NCI-H2171 (cell line): Measurements from ENCODE around the gene ESPL1.

Experiments
- DNase-seq: peaks from one replicate; lab custom pipeline; 2025; lab: John Stamatoyannopoulos, UW

Gene ESPL1

DNA sequence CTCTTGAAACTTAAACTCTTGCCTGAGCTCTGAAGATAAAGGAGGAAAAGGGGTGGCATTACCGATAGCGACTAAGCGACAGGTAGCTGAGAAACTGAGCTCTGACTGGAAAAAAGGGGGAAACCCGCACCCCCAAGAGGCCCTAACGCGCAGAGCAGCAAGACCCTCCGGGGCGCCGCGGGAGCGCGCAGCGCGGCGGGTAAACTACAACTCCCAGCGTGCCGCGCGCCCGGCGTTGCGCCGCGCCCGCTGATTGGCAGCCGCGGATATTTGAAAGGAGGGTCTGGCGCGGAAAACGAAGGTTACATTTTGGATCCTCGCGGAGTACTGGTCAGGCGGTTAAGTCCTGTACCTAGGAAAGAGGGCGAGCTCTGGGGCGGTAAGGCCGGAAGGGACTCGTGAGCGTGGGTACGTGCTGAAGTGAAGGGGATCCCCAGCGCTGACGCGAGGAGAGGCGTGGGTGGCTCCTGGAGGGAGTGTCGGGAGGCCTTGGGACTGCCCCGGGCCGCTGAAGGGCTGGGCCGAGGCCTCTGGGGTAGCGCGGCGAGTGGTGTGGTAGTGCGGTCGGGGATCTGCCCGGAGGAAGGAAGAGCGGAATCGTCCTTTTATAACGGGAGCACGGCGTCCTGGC is at the start of gene ESPL1:
ESPL1 (plus strand) TSS at position 301 of the 631 bp plus-strand sequence. CDS start 468 bp downstream, outside the sequence.
- DNase-seq: peak; percentile 83

- no peak for DNase-seq
These were observed 49.4 kb upstream of the ESPL1 start for GRCh38 chr12:53218551-53219291.

- DNase-seq: no peak
These were observed 48.7 kb upstream of the ESPL1 start for GRCh38 chr12:53219292-53219955.

- DNase-seq: peak; percentile 25
These were observed 48.0 kb upstream of the ESPL1 start for GRCh38 chr12:53219956-53220693.

DNA sequence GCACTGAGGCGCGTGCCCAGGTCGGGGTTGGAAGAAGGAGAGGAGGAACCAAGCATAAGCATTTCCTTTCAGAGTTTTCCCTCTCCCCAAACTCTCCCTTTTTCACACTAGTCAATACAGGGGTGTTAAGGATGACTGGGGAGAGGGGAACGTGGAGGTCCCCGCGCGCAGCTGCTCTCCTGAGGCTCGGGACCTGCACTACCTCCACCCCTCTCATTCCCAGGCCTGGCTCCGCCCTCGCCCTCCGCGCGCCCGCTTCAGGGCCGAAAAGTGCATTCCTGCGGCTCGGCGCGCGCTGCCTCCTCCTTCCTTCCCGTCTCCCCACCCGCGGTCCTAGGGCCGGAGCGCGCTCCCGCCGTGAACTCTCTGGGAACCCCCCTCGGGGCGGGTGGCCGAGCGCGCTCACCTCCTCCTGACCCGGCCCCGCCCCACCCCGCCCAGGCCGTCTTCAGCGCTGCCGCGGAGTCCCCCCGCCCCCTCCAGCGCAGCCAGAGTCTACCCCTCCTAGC is 47.4 kb upstream of the ESPL1 start:
- DNase-seq: peak; percentile 67

- DNase-seq: no peak
These were observed 46.7 kb upstream of the ESPL1 start for GRCh38 chr12:53221203-53222080.

GRCh38 chr12:53222170-53222721 is 45.9 kb upstream of the ESPL1 start:
- DNase-seq: no peak

DNA sequence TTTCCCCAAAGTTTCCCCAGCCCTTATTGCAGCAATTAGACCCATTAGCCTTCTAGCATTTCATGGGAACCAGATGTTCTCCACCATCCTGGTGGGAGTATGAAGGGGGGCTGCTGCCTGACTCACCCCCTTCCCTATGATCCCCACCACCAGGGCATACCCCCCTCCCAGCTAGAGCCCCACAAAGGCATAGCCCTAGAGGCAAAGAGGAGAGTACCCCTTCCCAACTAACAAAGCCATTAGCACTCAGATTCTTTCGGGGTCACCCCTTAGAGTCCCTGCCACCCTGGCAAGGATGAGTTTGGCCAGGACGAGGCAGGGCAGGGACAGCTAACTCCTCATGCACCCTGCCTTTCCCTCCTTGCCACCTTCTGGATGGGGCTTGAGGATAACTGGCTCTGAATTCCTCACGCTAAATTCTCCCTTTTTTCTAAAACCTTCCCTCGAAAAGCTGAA is 45.3 kb upstream of the ESPL1 start:
- DNase-seq: no peak

GRCh38 chr12:53223389-53224060 is 44.6 kb upstream of the ESPL1 start:
- no peak for DNase-seq

DNA sequence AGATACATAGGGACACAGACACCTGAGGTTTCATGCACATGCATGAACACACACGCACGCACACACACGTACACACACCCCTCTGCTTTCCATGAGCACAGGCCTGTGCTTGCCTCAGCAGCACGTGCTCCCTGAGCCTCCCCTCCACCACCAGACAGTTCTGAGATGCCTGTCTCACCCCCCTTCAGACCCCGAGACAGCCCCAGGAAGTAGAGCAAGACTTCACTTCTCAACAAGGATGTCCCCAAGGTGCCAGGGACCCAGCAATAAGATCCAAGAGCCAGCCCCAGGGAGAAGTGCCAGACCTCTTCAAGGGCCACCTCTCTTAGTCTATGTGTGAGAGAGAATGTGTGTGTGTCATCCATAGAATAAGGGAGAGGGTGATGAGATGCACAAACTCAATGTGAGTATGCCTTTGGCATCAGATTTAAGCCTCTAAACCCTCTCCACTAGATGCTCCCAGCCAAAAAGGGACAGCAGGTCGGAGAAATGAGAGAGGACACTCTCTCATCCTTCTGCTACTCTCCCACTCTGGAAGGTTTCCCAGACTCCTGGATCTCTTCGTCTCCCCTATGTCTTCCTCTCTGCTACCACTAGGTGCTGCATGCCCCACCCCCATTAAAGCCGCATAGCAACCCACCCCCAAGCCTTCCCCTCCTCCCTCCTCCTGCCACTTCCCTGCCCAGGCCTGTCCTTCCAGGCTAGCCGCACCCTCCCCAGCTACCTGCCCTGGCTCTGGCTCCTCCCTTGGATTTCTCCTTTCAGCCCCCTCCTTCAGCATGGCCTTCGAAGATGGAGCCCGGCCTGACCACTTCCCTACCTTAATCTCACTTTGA is 43.8 kb upstream of the ESPL1 start:
- no peak for DNase-seq

DNA sequence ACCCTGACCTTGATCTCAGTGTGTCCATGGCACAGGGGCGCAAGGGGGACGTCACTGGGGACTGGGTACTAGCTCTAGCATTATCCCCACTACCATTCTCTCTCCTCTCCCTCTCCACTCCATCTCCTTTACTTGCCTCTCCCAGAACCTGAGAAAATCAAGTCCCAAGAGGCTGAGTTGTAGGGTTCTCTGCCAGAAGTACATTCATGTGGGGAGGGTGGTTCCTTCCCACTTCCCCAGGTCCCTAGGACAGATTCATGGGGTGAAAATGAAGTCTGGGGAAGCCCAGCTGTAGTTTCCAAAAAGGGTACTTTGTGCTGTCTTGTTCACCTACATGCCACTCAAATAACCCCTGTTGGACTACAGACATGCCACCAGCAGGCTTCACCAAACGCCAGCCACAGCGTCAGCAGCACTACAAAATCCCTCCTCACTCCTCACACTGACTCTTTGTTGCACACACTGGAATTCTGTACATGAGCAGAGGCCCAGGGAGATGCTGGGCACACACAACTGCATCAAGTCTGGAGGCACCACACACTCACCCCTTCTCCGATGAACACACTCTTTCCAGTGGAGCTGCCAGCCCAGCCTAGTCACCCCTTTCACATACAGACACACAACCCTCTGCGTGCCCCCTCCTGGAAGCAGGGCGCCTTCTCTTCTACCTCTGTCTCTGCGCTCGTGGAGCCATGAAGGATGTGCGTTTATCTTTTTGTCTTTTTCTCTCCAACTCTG is 43.0 kb upstream of the ESPL1 start:
- no peak for DNase-seq

DNA sequence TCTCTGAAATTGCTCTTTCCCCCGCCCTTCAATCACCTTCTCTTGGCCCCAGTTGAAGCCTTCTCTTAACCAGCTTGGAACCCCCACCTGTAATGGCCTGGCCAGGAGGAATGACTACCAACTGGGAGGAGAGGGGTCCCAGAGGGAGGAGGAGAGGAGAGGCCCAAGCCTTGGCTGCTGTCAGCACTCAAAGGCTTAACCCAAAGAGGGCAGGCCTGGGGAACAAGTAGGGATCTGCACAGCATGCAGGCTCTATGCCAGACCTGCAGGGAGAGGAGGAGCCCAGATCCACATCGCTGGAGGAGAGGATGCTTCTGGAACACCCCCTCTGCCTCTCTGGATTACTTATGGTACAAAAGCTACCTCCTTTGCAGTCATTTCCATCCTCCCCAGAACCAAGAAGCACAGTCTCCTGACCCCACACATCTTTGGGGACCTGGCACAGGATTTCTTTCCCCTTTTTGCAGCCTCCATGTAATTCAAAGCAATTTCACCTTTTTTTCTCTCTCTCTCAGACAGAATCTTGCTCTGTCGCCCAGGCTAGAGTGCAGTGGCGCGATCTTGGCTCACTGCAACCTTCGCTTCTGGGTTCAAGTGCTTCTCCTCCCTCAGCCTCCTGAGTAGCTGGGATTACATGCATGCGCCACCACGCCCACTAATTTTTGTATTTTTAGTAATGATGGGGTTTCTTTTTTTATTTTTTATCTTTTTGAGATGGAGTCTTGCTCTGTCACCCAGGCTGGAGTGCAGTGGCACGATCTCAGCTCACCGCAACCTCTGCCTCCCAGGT is 42.3 kb upstream of the ESPL1 start:
- DNase-seq: no peak

GRCh38 chr12:53226815-53227214 is 41.3 kb upstream of the ESPL1 start:
- DNase-seq: no peak

DNA sequence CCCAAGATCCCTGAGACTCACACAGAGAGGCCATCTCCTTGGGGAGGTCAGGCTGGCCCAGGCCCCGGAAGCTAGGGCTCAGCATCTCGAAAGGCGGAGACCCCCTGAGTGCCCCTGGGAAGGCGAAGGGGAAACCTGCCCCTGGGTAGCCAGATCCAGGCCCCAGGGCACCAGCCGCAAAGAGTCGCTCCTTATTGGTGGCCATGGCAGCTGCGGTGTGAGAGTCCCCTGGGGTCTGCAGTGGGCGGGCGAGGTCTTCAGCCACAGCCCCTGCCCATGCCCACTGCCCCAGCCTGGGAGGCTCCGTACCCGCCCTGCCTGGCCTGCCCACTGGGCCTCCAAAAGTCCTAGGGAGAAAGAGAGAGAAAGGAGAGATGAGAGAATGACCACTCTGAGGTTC is 40.8 kb upstream of the ESPL1 start:
- DNase-seq: no peak

GRCh38 chr12:53227836-53228235 is 40.3 kb upstream of the ESPL1 start:
- DNase-seq: no peak

DNA sequence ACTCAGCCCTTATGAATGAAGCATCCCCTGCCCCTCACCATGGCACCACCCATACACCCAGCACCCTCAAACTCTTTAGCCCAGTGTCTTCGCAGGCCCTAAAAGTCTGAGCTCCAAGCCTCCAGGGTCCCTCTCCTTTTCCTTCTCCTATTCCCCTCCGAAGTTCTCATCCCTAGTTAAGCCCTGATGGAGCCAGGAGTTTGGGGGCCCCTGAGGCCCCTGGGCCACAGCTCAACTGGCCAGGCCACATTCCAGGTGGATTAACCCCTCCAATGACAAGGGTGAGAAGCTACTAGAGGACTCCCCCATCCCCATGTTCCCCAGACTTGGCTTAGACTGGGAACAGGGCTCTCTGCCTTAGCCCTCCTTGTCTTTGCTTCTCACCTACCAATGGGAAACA is 38.6 kb upstream of the ESPL1 start:
- no peak for DNase-seq

DNA sequence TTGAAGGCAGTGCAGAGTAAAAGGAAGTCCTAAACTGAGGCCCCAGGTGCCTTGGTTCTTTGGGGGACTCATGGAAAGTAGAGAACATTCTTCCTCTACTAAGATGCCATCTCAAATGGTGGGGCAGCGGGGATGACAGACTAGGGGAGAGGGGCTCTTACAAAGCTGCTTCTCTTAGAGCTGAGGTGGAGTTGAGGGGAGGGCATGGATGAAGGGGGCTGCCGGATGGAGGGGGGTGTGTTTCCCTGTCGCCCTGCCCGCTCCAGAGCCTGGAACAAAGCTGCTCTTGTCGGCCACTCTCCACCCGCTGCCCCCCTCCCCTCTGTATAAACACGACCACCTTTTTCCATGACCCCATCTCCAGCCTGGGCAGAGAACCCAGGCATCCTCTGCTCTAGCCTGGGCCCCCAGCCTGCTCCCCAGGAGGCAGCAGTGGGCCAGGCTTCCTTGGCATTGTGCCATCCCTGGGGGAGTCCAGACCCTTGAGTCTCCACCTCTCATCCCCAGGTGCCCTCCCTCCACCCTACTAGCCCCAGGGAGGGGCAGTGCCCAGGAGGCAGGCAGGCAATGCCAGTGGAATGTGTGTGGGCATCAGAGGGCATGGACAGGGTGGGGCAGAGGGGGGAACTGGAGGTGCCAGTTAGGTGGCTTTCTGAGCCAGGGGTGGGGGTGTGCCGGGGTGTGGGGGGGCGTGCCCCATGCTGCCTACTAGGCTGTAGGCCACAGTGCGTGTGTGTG is 37.8 kb upstream of the ESPL1 start:
- no peak for DNase-seq
